GM12878 (cell line): ENCODE measurements around the gene GHITM. TPM values are rescaled to one million over a fixed set of nuclear protein-coding genes. Genes with fewer than 3 reads are reported as not detected.

ENCODE experiments used
- ATAC-seq: fragments of 200-7000 bp; cut with Tn5 transposase; 3 replicates; pipeline ENCODE4 v1.9.1; 2020; ENCODE audit warnings: mild to moderate bottlenecking, moderate library complexity
- BruUV-seq: library from RNA; stranded (reverse); fragments of 400-500 nt; replicated peaks from 2 replicates; lab custom pipeline; 2021; lab: Mats Ljungman, UMichigan
- CTCF ChIA-PET: fragments of 300-600 bp; sonication (Branson Sonifier 250); formaldehyde crosslinking; extraction: SDS; loops from one replicate; lab custom pipeline; 2021; ENCODE audit warnings: inconsistent platforms; lab: Yijun Ruan, JAX
- POLR2A ChIA-PET: fragments of 350-600 bp; formaldehyde crosslinking; extraction: SDS; loops from one replicate; lab custom pipeline; 2021; ENCODE audit warnings: inconsistent platforms; lab: Charles Lee
- RAD21 ChIA-PET: fragments of 300-600 bp; sonication (Branson Sonifier 250); formaldehyde crosslinking; loops from one replicate; lab custom pipeline; 2023; ENCODE audit warnings: antibody characterized with exemption; ENCODE audit not compliant: unreplicated experiment; lab: Charles Lee
- SMC1A ChIA-PET: fragments of 300-600 bp; sonication (Branson Sonifier 250); formaldehyde crosslinking; loops from one replicate; lab custom pipeline; 2023; ENCODE audit not compliant: unreplicated experiment, uncharacterized antibody; lab: Charles Lee
- DNase-seq: peaks from one replicate; pipeline ENCODE4 v3.0.0-alpha.2; 2011; ENCODE audit warnings: low read depth, low spot score
- FAIRE-seq: peaks from 3 replicates; lab custom pipeline; 2011; peaks lifted over from hg19 to GRCh38; lab: Jason Lieb, UNC
- H2AFZ ChIP-seq: 2 replicates; pipeline ENCODE4 v1.6.0; 2011; ENCODE audit warnings: low read depth, low read length, control low read depth; ENCODE audit not compliant: control insufficient read depth
- H3K27ac ChIP-seq: 2 replicates; pipeline ENCODE4 v1.5.1; 2011; ENCODE audit warnings: control low read depth; ENCODE audit not compliant: control insufficient read depth, insufficient read depth
- H3K27me3 ChIP-seq, 2 experiments: replicated peaks in 1 of 2; 2 replicates each; pipeline versions ENCODE4 v1.6.0 to v1.6.1; 2011; ENCODE audit warnings: low read length in 1 of 2; ENCODE audit not compliant: control insufficient read depth in 2 of 2, insufficient read depth in 2 of 2
- H3K36me3 ChIP-seq, 2 experiments: 2 replicates each; pipeline ENCODE4 v1.5.1; 2011; ENCODE audit warnings: low read length in 1 of 2; ENCODE audit not compliant: control insufficient read depth in 2 of 2, insufficient read depth in 2 of 2
- H3K4me1 ChIP-seq: 2 replicates; pipeline ENCODE4 v1.6.1; 2011; ENCODE audit warnings: mild to moderate bottlenecking, low read length, moderate library complexity, mixed read lengths; ENCODE audit not compliant: control insufficient read depth, insufficient read depth
- H3K4me2 ChIP-seq: 2 replicates; pipeline ENCODE4 v1.6.0; 2011; ENCODE audit warnings: control low read depth; ENCODE audit not compliant: control insufficient read depth, insufficient read depth
- H3K4me3 ChIP-seq: fragments of 200-600 bp; sonication (generic); 2 replicates; pipeline ENCODE4 v1.5.1; 2016
- H3K79me2 ChIP-seq: 2 replicates; pipeline ENCODE4 v1.6.0; 2011; ENCODE audit warnings: low read length; ENCODE audit not compliant: control insufficient read depth, insufficient read depth
- H3K9ac ChIP-seq: 2 replicates; pipeline ENCODE4 v1.8.0; 2011; ENCODE audit warnings: low read length, control low read depth, mixed read lengths; ENCODE audit not compliant: control insufficient read depth, insufficient read depth
- H3K9me3 ChIP-seq: replicated peaks from 3 replicates; pipeline ENCODE4 v1.5.1; 2011; ENCODE audit warnings: mild to moderate bottlenecking, low read length; ENCODE audit not compliant: control insufficient read depth, insufficient read depth
- H4K20me1 ChIP-seq: 2 replicates; pipeline ENCODE4 v1.6.0; 2011; ENCODE audit not compliant: control insufficient read depth, insufficient read depth
- BMI1 ChIP-seq: fragments of 450-650 bp; IDR thresholded peaks from 2 replicates; pipeline ENCODE4 v1.6.1; 2016; ENCODE audit warnings: mild to moderate bottlenecking, moderate library complexity, borderline replicate concordance
- CREB1 ChIP-seq: IDR thresholded peaks from 2 replicates; pipeline ENCODE4 v1.6.1; 2012; ENCODE audit warnings: low read depth, mild to moderate bottlenecking, inconsistent platforms
- EED ChIP-seq: sonication (generic); IDR thresholded peaks from 2 replicates; pipeline ENCODE4 v1.6.1; 2016; ENCODE audit warnings: antibody characterized with exemption, low read depth
- NFXL1 ChIP-seq: fragments of 450-650 bp; IDR thresholded peaks from 2 replicates; pipeline ENCODE4 v1.6.1; 2017; ENCODE audit warnings: antibody characterized with exemption, mild to moderate bottlenecking, borderline replicate concordance
- NKRF ChIP-seq: fragments of 450-650 bp; conservative IDR thresholded peaks from 2 replicates; pipeline ENCODE4 v1.6.1; 2017; ENCODE audit warnings: mild to moderate bottlenecking, moderate library complexity
- SIN3A ChIP-seq: IDR thresholded peaks from 2 replicates; pipeline ENCODE4 v1.6.1; 2012; ENCODE audit warnings: low read depth, low read length, improper control_type of control experiment
- SP1 ChIP-seq: IDR thresholded peaks from one replicate; pipeline ENCODE4 v1.6.1; 2011; ENCODE audit warnings: low read depth, low read length
- ZBTB11 ChIP-seq: fragments of 450-650 bp; formaldehyde crosslinking; IDR thresholded peaks from 2 replicates; pipeline ENCODE4 v1.5.0; 2022; ENCODE audit warnings: mild to moderate bottlenecking, missing genetic modification characterization
- WGBS: methylation state at CpG from one replicate; pipeline ENCODE4 v1.1.6; 2016; ENCODE audit warnings: low lambda C conversion rate; ENCODE audit not compliant: insufficient replicate concordance, insufficient coverage; ENCODE audit errors: missing lambda C conversion rate; 5-methylcytosine and 5-hydroxymethylcytosine counted together
- in situ Hi-C: fragments of 300-500 bp; cut with MboI; formaldehyde crosslinking; loops from 9 replicates; pipeline ENCODE4 v1.14.3; 2018; ENCODE audit warnings: mixed read lengths
- intact Hi-C: fragments of 100-400 bp; cut with micrococcal nuclease; formaldehyde crosslinking; loops from one replicate; pipeline ENCODE4 v1.14.2; 2022; ENCODE audit not compliant: unreplicated experiment
- polyA plus RNA-seq, 11 experiments: library from polyadenylated mRNA; depleted of rRNA in 4 of 11; unstranded in 6 of 11; stranded (reverse) in 5 of 11; fragments of >200 nt; fragmentation: Nextera tagmentation in 4 of 11; fragmentation: Illumina TruSeq in 1 of 11; extraction: Ambion mirVana in 4 of 11; extraction: Trizol in 1 of 11; gene quantifications; 1 replicate in 1 of 11; 2 replicates in 10 of 11; pipeline versions ENCODE4 v1.2.1 to v1.2.3, GENCODE V29; 2011 to 2016; ENCODE audit warnings: inconsistent platforms in 2 of 11, missing spikeins in 2 of 11, low read depth in 1 of 11
- total RNA-seq, 4 experiments: library from RNA; depleted of rRNA in 3 of 4; stranded (reverse); fragments of >200 nt in 3 of 4; fragmentation: Illumina TruSeq in 1 of 4; extraction: Trizol in 1 of 4; gene quantifications; 2 replicates each; pipeline versions ENCODE4 v1.2.1 to v1.2.3, GENCODE V29; 2013 to 2021
- TF ChIP-seq, protein P1 (sequence below): fragments of 450-650 bp; IDR thresholded peaks from 2 replicates; pipeline ENCODE4 v1.6.1; 2017; ENCODE audit warnings: mild to moderate bottlenecking, low read depth, inconsistent platforms; ENCODE audit not compliant: poor library complexity, severe bottlenecking

Gene GHITM
- total and polyA plus RNA-seq, 10 of the 15 experiments (the other 5 are each of a cell fraction or from before 2014, with no cell fraction given): 120 to 501 (median 209) TPM

DNA sequence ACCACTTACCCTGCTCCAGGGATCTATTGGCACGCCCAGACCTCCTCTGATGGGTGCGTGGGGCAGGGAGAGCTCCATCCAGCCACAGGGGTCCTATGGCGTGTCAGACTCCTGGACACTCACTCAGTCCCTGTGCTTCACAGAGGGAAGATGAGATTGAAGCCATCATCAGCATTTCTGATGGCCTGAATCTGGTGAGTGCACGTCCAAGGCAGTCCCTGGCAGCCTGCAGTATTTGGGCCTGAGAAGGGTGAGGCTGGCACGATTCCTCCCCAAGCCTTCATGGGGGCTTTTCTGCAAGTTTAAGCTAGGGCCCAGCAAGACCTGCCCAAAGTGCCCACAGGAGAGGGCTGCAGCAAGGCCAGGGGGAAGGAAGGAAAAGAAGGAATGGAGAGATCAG lies 58.3 kb downstream of the GHITM start:
- BruUV-seq: no TSS peak
- H2AFZ ChIP-seq: no peak overlapping the region
- H3K4me3 ChIP-seq: no peak overlapping the region
- SMC1A ChIA-PET: interaction anchor here (0.7 to 15.0 kb wide), 3 partner anchors 16 to 56 kb away, joined by 3 to 155 read pairs (median 3); no protein-coding TSS in a partner anchor
- H3K27me3 ChIP-seq: peaks cover 18 to 25% of the 10 kb centered on the region in 2 experiments
- H3K27ac ChIP-seq: no peak overlapping the region
- RAD21 ChIA-PET: interaction anchor here (1.9 kb wide), 1 partner anchor 50 kb away, joined by 7 read pairs; no protein-coding TSS in a partner anchor
- no peaks in the 10 kb centered on the region for H3K9me3 ChIP-seq
- POLR2A ChIA-PET: no interaction called here
- peaks cover 2% of the 10 kb centered on the region; the same call in 1 of the 2 replicates for H4K20me1 ChIP-seq
- H3K79me2 ChIP-seq: no peaks in the 10 kb centered on the region
- H3K4me2 ChIP-seq: no peak overlapping the region
- no peak for FAIRE-seq
- CTCF ChIA-PET: interaction anchor here (1.2 to 28.3 kb wide), 2 partner anchors 18 to 39 kb away, joined by 3 to 788 read pairs; no protein-coding TSS in a partner anchor
- DNase-seq: no peak
- no peaks in the 10 kb centered on the region for H3K36me3 ChIP-seq
- no peak for ATAC-seq
- H3K4me1 ChIP-seq: peaks cover 3% of the 10 kb centered on the region
- in situ Hi-C loops: loop anchor here (5.0 kb wide), 1 partner anchor 35 kb away; no protein-coding TSS in a partner anchor
- no peak overlapping the region for H3K9ac ChIP-seq
- intact Hi-C loops: no loop called here
- TF ChIP-seq, protein P1, sequence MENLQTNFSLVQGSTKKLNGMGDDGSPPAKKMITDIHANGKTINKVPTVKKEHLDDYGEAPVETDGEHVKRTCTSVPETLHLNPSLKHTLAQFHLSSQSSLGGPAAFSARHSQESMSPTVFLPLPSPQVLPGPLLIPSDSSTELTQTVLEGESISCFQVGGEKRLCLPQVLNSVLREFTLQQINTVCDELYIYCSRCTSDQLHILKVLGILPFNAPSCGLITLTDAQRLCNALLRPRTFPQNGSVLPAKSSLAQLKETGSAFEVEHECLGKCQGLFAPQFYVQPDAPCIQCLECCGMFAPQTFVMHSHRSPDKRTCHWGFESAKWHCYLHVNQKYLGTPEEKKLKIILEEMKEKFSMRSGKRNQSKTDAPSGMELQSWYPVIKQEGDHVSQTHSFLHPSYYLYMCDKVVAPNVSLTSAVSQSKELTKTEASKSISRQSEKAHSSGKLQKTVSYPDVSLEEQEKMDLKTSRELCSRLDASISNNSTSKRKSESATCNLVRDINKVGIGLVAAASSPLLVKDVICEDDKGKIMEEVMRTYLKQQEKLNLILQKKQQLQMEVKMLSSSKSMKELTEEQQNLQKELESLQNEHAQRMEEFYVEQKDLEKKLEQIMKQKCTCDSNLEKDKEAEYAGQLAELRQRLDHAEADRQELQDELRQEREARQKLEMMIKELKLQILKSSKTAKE: no peak
- no peak for TF ChIP-seq NFXL1
- no peak for TF ChIP-seq ZBTB11 (CRISPR knock-in tag)
- TF ChIP-seq SP1: no peak
- TF ChIP-seq CREB1: no peak
- TF ChIP-seq BMI1: no peak
- TF ChIP-seq EED: no peak
- TF ChIP-seq SIN3A: no peak
- TF ChIP-seq NKRF: no peak
- WGBS: 23% methylated on average over 5 of the region's 5 CpGs
